ENCODE measurements around the gene GABRA5. TPM values are rescaled to one million over a fixed set of nuclear protein-coding genes. Genes with fewer than 3 reads are reported as not detected.

The GABRA5 gene
- total and polyA plus RNA-seq, 2 donors (not counting 1 experiment from before 2014, with no cell fraction given): not detected

GRCh38 chr15:26968806-26969205, 101.9 kb downstream of the GABRA5 start:
- Histone ChIP-seq H3K4me2 (replicated peaks; ENCODE audit: low read depth, low read length, poor library complexity, severe bottlenecking) (no peak overlapping the region), H3K36me3 (replicated peaks in 1 of 2; ENCODE audit: control extremely low read depth in 1 of 2, control insufficient read depth in 1 of 2, extremely low read depth in 1 of 2, insufficient read depth in 2 of 2, low read length in 1 of 2) (no peaks in the 10 kb centered on the region), H3K9ac (ENCODE audit: low read length) (no peak overlapping the region), H3K9me3 (ENCODE audit: control extremely low read depth in 1 of 3, control insufficient read depth in 2 of 3, insufficient read depth in 1 of 3, low read length in 2 of 3) (peaks cover 0 to 13% (median 0%) of the 10 kb centered on the region in 3 donors), H4K20me1 (ENCODE audit: control insufficient read depth, insufficient read depth, low read length, poor library complexity, severe bottlenecking) (no peaks in the 10 kb centered on the region), H3K27ac (ENCODE audit: low read length in 2 of 2) (no peak overlapping the region), H3K4me1 (ENCODE audit: control insufficient read depth in 2 of 2, insufficient read depth in 2 of 2, low read length in 2 of 2) (no peaks in the 10 kb centered on the region), H2AFZ (ENCODE audit: insufficient read depth, low read depth, low read length, poor library complexity, severe bottlenecking) (no peak overlapping the region), H3K4me3 (ENCODE audit: control extremely low read depth in 1 of 5, extremely low read depth in 1 of 5, insufficient read depth in 1 of 5, low read depth in 2 of 5, low read length in 4 of 5) (no peak overlapping the region), H3K79me2 (ENCODE audit: control insufficient read depth, insufficient read depth, low read length) (no peaks in the 10 kb centered on the region), H3K27me3 (replicated peaks in 1 of 4; ENCODE audit: control extremely low read depth in 1 of 4, control insufficient read depth in 3 of 4, insufficient read depth in 4 of 4, low read length in 3 of 4) (peaks cover 0 to 11% (median 0%) of the 10 kb centered on the region in 4 experiments)
- ChIA-PET CTCF (no interaction called here), POLR2A (no interaction called here)
- Mint-ChIP-seq H3K27ac (no peak overlapping the region), H3K4me3 (no peak overlapping the region), H3K9me3 (ENCODE audit: insufficient read depth) (no peaks in the 10 kb centered on the region), H3K27me3 (peaks cover 22% of the 10 kb centered on the region), H3K4me1 (no peaks in the 10 kb centered on the region)
- no peak for ATAC-seq (ENCODE audit: low read depth)
- intact Hi-C loops (cut with micrococcal nuclease): no loop called here
- no CpG with 5 or more reads among the region's 2 CpGs for WGBS (ENCODE audit: insufficient coverage)
- no peak for DNase-seq
- TF ChIP-seq EZH2 (IDR thresholded peaks at IDR 0.05; ENCODE audit: borderline replicate concordance, insufficient read depth, low read depth, low read length, poor library complexity, severe bottlenecking): no peak
- TF ChIP-seq, protein P1, sequence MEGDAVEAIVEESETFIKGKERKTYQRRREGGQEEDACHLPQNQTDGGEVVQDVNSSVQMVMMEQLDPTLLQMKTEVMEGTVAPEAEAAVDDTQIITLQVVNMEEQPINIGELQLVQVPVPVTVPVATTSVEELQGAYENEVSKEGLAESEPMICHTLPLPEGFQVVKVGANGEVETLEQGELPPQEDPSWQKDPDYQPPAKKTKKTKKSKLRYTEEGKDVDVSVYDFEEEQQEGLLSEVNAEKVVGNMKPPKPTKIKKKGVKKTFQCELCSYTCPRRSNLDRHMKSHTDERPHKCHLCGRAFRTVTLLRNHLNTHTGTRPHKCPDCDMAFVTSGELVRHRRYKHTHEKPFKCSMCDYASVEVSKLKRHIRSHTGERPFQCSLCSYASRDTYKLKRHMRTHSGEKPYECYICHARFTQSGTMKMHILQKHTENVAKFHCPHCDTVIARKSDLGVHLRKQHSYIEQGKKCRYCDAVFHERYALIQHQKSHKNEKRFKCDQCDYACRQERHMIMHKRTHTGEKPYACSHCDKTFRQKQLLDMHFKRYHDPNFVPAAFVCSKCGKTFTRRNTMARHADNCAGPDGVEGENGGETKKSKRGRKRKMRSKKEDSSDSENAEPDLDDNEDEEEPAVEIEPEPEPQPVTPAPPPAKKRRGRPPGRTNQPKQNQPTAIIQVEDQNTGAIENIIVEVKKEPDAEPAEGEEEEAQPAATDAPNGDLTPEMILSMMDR (IDR thresholded peaks at IDR 0.05): no peak

- TF ChIP-seq, protein P1 (IDR thresholded peaks at IDR 0.05): no peak
- TF ChIP-seq EZH2 (IDR thresholded peaks at IDR 0.05; ENCODE audit: borderline replicate concordance, insufficient read depth, low read depth, low read length, poor library complexity, severe bottlenecking): no peak
- Histone ChIP-seq H3K9ac (ENCODE audit: low read length) (no peak within 1 kb of the TSS), H3K27me3 (replicated peaks in 1 of 4; ENCODE audit: control extremely low read depth in 1 of 4, control insufficient read depth in 3 of 4, insufficient read depth in 4 of 4, low read length in 3 of 4) (peaks cover 0 to 11% (median 0%) of the 10 kb centered on the region in 4 experiments), H3K27ac (ENCODE audit: low read length in 2 of 2) (no peak within 1 kb of the TSS), H3K4me1 (ENCODE audit: control insufficient read depth in 2 of 2, insufficient read depth in 2 of 2, low read length in 2 of 2) (no peaks in the 10 kb centered on the region), H2AFZ (ENCODE audit: insufficient read depth, low read depth, low read length, poor library complexity, severe bottlenecking) (no peak within 1 kb of the TSS), H4K20me1 (ENCODE audit: control insufficient read depth, insufficient read depth, low read length, poor library complexity, severe bottlenecking) (no peaks in the 10 kb centered on the region), H3K9me3 (ENCODE audit: control extremely low read depth in 1 of 3, control insufficient read depth in 2 of 3, insufficient read depth in 1 of 3, low read length in 2 of 3) (peaks cover 0 to 13% (median 0%) of the 10 kb centered on the region in 3 donors), H3K4me3 (ENCODE audit: control extremely low read depth in 1 of 5, extremely low read depth in 1 of 5, insufficient read depth in 1 of 5, low read depth in 2 of 5, low read length in 4 of 5) (no peak within 1 kb of the TSS), H3K4me2 (replicated peaks; ENCODE audit: low read depth, low read length, poor library complexity, severe bottlenecking) (no peak within 1 kb of the TSS), H3K79me2 (ENCODE audit: control insufficient read depth, insufficient read depth, low read length) (no peaks in the 10 kb centered on the region), H3K36me3 (replicated peaks in 1 of 2; ENCODE audit: control extremely low read depth in 1 of 2, control insufficient read depth in 1 of 2, extremely low read depth in 1 of 2, insufficient read depth in 2 of 2, low read length in 1 of 2) (no peaks in the 10 kb centered on the region)
- CTCF ChIA-PET: no interaction called here
- Mint-ChIP-seq H3K27me3 (peaks cover 22% of the 10 kb centered on the region), H3K4me3 (no peak within 1 kb of the TSS), H3K27ac (no peak within 1 kb of the TSS), H3K9me3 (ENCODE audit: insufficient read depth) (no peaks in the 10 kb centered on the region), H3K4me1 (no peaks in the 10 kb centered on the region)
- ATAC-seq (ENCODE audit: low read depth) (no peak), DNase-seq (no peak)
- POLR2A ChIA-PET: no interaction called here
- WGBS (ENCODE audit: insufficient coverage): 7% methylated on average over 32 of the region's 33 CpGs
- intact Hi-C loops (cut with micrococcal nuclease): no loop called here
Measured at GRCh38 chr15:26970712-26971210, 103.9 kb downstream of the GABRA5 start, which contains the start of gene GABRG3. GABRG3 (plus strand) TSS chr15:26971181.

All from B cell (primary cell).